Head of caudate nucleus (tissue), 42 donors: ENCODE measurements around the gene TWF1.
"Not testable (repeated sequence)": the region's sequence is repeated elsewhere in the genome, so short reads cannot be mapped to it uniquely, and the experiment has no call there.

Experiments
- DNase-seq, 42 donors: peaks; one replicate each; pipeline versions ENCODE4 v3.0.0 to v3.0.0-alpha.2; 2020 to 2021; ENCODE audit warnings: mixed read lengths in 7 of 42
- intact Hi-C: fragments of 100-400 bp; cut with DNase I; formaldehyde crosslinking; loops from one replicate; pipeline ENCODE4 v1.15.0; 2022

Gene TWF1

GRCh38 chr12:43805860-43806736 lies at the start of gene TWF1:
Gene TWF1 (minus strand): TSS chr12:43806317. CDS start chr12:43806245, 72 bp downstream.
- intact Hi-C loops = loop anchor here (5.0 kb wide), 1 partner anchor 49 kb away; the partner anchor contains the start of genes IRAK4 and PUS7L
- peak; percentile 66 to 94 (median 89) for DNase-seq

- intact Hi-C loops = no loop called here
Measured at GRCh38 chr12:43852744-43853143, 46.6 kb upstream of the TWF1 start.

GRCh38 chr12:43848786-43849185 lies 42.7 kb upstream of the TWF1 start:
- intact Hi-C loops = no loop called here
- DNase-seq = no peak

More at GRCh38 chr12:43852744-43853143, 46.6 kb upstream of the TWF1 start:
- no peak for DNase-seq

GRCh38 chr12:43848226-43848507 lies 42.0 kb upstream of the TWF1 start:
- intact Hi-C loops = no loop called here

GRCh38 chr12:43847425-43848225 lies 41.5 kb upstream of the TWF1 start:
- intact Hi-C loops, DNase-seq: not testable (repeated sequence)

More at GRCh38 chr12:43848226-43848507, 42.0 kb upstream of the TWF1 start:
- DNase-seq = no peak

- intact Hi-C loops = no loop called here
Measured at GRCh38 chr12:43842259-43842658, 36.1 kb upstream of the TWF1 start.

GRCh38 chr12:43841253-43841652 lies 35.1 kb upstream of the TWF1 start:
- DNase-seq = no peak
- intact Hi-C loops = no loop called here

More at GRCh38 chr12:43842259-43842658, 36.1 kb upstream of the TWF1 start:
- no peak for DNase-seq

- intact Hi-C loops = no loop called here
- DNase-seq = no peak
Measured at GRCh38 chr12:43840338-43840737, 34.2 kb upstream of the TWF1 start.

GRCh38 chr12:43836475-43836989 lies 30.4 kb upstream of the TWF1 start:
- intact Hi-C loops = no loop called here
- peak in 8 of 42 donors; percentile 3 to 46 (median 23) for DNase-seq

- DNase-seq = peak; percentile 28 to 83 (median 67)
- intact Hi-C loops = no loop called here
Measured at GRCh38 chr12:43835656-43836474, 29.7 kb upstream of the TWF1 start, which contains the start of gene TMEM117. Gene TMEM117 (plus strand): TSS chr12:43836081.

- intact Hi-C loops = no loop called here
- DNase-seq = no peak
Measured at GRCh38 chr12:43835264-43835655, 29.1 kb upstream of the TWF1 start.

- no peak for DNase-seq
- intact Hi-C loops = no loop called here
Measured at GRCh38 chr12:43832463-43833168, 26.5 kb upstream of the TWF1 start.

- DNase-seq = no peak
- intact Hi-C loops = no loop called here
Measured at GRCh38 chr12:43827093-43827492, 21.0 kb upstream of the TWF1 start.

GRCh38 chr12:43826681-43827080 lies 20.6 kb upstream of the TWF1 start:
- no peak for DNase-seq
- intact Hi-C loops = no loop called here

GRCh38 chr12:43824207-43824775 lies 18.2 kb upstream of the TWF1 start:
- no peak for DNase-seq
- intact Hi-C loops = no loop called here

- intact Hi-C loops = no loop called here
Measured at GRCh38 chr12:43816168-43816567, 10.1 kb upstream of the TWF1 start.

GRCh38 chr12:43815416-43815815 lies 9.3 kb upstream of the TWF1 start:
- intact Hi-C loops = no loop called here
- DNase-seq = no peak

More at GRCh38 chr12:43816168-43816567, 10.1 kb upstream of the TWF1 start:
- DNase-seq = no peak

GRCh38 chr12:43812926-43813325 lies 6.8 kb upstream of the TWF1 start:
- peak in 10 of 42 donors; percentile 13 to 58 (median 38) for DNase-seq
- intact Hi-C loops = no loop called here
